Measurements from ENCODE around the gene ZSCAN30. TPM values are rescaled to one million over a fixed set of nuclear protein-coding genes. Genes with fewer than 3 reads are reported as not detected.

Gene ZSCAN30
- total RNA-seq, 1 donor from 2014 or later = 12.2 TPM

- Mint-ChIP-seq H3K27ac (no peak overlapping the region), H3K4me3 (no peak overlapping the region), H3K27me3 (no peaks in the 10 kb centered on the region), H3K4me1 (no peaks in the 10 kb centered on the region), H3K36me3 (ENCODE audit: low read depth) (peaks cover 89% of the 10 kb centered on the region), H3K9me3 (peaks cover 28% of the 10 kb centered on the region)
- intact Hi-C loops (cut with micrococcal nuclease) = no loop called here
- no peak for DNase-seq
Measured at GRCh38 chr18:35303610-35304009, 13.6 kb upstream of the ZSCAN30 start.

DNA sequence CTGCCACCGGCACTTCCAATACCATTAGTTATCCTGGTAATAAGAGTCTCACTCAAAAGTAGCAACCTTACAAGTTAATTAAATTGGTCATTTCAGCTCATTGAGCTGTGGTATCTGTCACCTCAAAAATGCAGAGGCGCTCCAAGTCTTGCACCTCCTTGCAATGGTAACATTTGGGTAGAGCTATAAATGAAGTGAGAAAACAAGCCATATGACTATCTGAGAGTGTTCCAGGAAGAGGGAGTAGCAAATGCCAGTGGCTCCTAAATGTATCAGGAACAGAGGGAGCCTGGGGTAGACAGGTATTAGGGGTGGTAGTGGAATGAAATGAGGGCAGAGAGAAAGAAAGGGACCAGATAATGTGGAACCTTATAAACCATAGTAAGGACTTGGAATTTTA, 6.0 kb upstream of the ZSCAN30 start:
- peaks cover 12% of the 10 kb centered on the region for H3K4me1 Mint-ChIP-seq
- no peak overlapping the region for H3K27ac Mint-ChIP-seq
- peaks cover 27% of the 10 kb centered on the region for H3K9me3 Mint-ChIP-seq
- intact Hi-C loops (cut with micrococcal nuclease) = loop anchor here (10.0 kb wide), 1 partner anchor 769 kb away; the partner anchor contains the start of gene RPRD1A
- no peak overlapping the region for H3K4me3 Mint-ChIP-seq
- no peaks in the 10 kb centered on the region for H3K27me3 Mint-ChIP-seq
- DNase-seq = peak; percentile 29
- H3K36me3 Mint-ChIP-seq (ENCODE audit: low read depth) = peaks cover 81% of the 10 kb centered on the region

GRCh38 chr18:35291166-35291565, 1.1 kb upstream of the ZSCAN30 start:
- Mint-ChIP-seq H3K27me3 (no peaks in the 10 kb centered on the region), H3K9me3 (peaks cover 26% of the 10 kb centered on the region), H3K36me3 (ENCODE audit: low read depth) (peaks cover 66% of the 10 kb centered on the region), H3K4me1 (peaks cover 37% of the 10 kb centered on the region), H3K27ac (peak overlapping the region; percentile 95), H3K4me3 (peak overlapping the region; percentile 100)
- intact Hi-C loops (cut with micrococcal nuclease) = loop anchor here (2.0 to 10.0 kb wide), 5 partner anchors 24 to 774 kb away; partner anchors contain the start of genes MAPRE2, RMP24 and RPRD1A
- DNase-seq = no peak

DNA sequence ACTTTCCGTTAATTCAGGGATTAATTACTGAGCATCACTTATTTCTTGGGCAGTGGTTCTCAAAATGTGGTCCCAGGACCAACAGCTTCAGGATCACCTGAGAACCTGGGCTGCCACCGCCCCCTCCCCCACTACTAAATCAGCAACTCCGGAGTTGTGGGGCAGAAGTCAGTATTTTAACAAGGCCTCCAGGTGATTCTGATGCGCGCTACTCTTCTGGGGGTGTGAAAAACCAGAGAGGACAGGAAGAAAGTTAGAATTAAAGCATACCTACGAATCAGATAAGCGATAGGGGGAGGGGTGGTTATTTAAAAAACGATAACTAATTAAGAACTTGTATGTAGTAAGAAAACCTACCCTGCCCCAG, 319 bp downstream of the ZSCAN30 start:
- Mint-ChIP-seq H3K4me1 (peaks cover 37% of the 10 kb centered on the region), H3K9me3 (peaks cover 20% of the 10 kb centered on the region), H3K36me3 (ENCODE audit: low read depth) (peaks cover 62% of the 10 kb centered on the region), H3K27ac (peak overlapping the region; percentile 95), H3K27me3 (no peaks in the 10 kb centered on the region), H3K4me3 (peak overlapping the region; percentile 100)
- DNase-seq = no peak
- intact Hi-C loops (cut with micrococcal nuclease) = loop anchor here (1.0 to 10.0 kb wide), 9 partner anchors 23 to 775 kb away; partner anchors contain the start of genes INO80C, MAPRE2, RMP24 and RPRD1A

DNA sequence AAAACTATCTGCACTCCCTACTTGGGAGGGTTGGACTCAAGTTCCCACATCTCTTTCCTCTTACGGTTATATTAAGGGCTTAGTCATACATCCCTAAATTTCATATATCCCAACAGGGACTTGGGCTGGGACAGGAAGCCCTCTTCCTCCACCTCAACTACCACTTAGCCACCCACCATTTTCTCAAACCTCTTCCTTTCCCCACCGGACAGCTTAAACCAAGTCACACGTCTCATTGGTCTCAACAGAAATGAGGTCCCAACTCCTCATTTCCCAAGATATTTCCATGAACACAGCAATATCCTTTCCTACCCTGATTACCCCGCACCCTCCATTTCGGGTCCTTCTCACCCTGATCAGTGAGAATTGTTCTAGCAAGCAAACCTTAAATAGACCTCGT, 736 bp downstream of the ZSCAN30 start:
- intact Hi-C loops (cut with micrococcal nuclease) = no loop called here
- Mint-ChIP-seq H3K4me1 (peaks cover 37% of the 10 kb centered on the region), H3K36me3 (ENCODE audit: low read depth) (peaks cover 59% of the 10 kb centered on the region), H3K27me3 (no peaks in the 10 kb centered on the region), H3K27ac (peak overlapping the region; percentile 95), H3K9me3 (peaks cover 17% of the 10 kb centered on the region), H3K4me3 (peak overlapping the region; percentile 100)
- DNase-seq = peak; percentile 61

- intact Hi-C loops (cut with micrococcal nuclease) = no loop called here
- peaks cover 64% of the 10 kb centered on the region for H3K36me3 Mint-ChIP-seq (ENCODE audit: low read depth)
- no peak overlapping the region for H3K27ac Mint-ChIP-seq
- no peak overlapping the region for H3K4me3 Mint-ChIP-seq
- no peaks in the 10 kb centered on the region for H3K27me3 Mint-ChIP-seq
- H3K9me3 Mint-ChIP-seq = peaks cover 36% of the 10 kb centered on the region
- peaks cover 21% of the 10 kb centered on the region for H3K4me1 Mint-ChIP-seq
- no peak for DNase-seq
Measured at GRCh38 chr18:35284841-35285240, 5.2 kb downstream of the ZSCAN30 start.

GRCh38 chr18:35283923-35284794, 5.9 kb downstream of the ZSCAN30 start:
- Mint-ChIP-seq H3K27me3 (no peaks in the 10 kb centered on the region), H3K4me3 (no peak overlapping the region), H3K27ac (no peak overlapping the region), H3K36me3 (ENCODE audit: low read depth) (peaks cover 63% of the 10 kb centered on the region), H3K4me1 (peaks cover 17% of the 10 kb centered on the region), H3K9me3 (peaks cover 34% of the 10 kb centered on the region)
- DNase-seq = no peak
- intact Hi-C loops (cut with micrococcal nuclease) = no loop called here

DNA sequence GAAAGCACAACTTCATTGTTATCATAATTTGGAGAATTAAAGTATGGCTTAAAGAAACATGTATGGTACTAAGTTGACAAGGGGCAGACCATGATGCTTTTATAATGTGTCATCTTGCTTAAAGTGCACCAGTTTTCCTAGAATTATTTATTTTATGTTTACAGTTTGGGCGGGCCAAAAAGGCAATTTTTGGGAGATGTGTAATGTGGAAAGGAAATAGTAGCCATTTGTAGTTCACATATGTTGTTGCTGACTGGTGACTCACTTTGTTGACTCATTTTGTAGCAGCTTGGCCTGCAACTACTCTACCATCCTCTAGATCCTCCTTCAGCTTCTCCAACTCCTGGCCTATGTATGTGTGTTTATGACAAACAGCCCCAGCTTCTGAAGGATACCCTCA, 7.7 kb downstream of the ZSCAN30 start:
- Mint-ChIP-seq H3K27me3 (no peaks in the 10 kb centered on the region), H3K27ac (peak overlapping the region; percentile 6), H3K4me1 (peaks cover 17% of the 10 kb centered on the region), H3K4me3 (no peak overlapping the region), H3K36me3 (ENCODE audit: low read depth) (peaks cover 63% of the 10 kb centered on the region), H3K9me3 (peaks cover 41% of the 10 kb centered on the region)
- no peak for DNase-seq
- intact Hi-C loops (cut with micrococcal nuclease) = no loop called here

DNA sequence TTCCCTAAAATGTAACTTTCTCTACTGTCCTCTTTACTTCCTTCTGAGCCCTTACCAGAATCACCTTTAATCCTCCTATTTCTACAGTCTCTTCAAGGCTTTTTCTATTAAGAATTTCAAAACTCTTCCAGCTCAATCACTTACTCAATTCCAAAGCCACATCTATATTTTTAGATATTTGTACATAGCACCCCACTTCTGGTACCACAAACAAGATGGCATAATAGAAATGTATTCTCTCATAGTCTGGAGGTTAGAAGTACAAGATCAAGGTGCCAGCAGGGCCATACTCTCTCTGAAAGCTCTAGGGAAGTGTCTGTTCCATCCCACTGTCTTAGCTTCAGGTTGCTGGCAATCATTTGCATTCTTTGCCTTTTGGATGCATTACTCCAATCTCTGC, 11.1 kb downstream of the ZSCAN30 start:
- no peak for DNase-seq
- Mint-ChIP-seq H3K27me3 (no peaks in the 10 kb centered on the region), H3K9me3 (peaks cover 39% of the 10 kb centered on the region), H3K36me3 (ENCODE audit: low read depth) (peaks cover 40% of the 10 kb centered on the region), H3K4me1 (peaks cover 12% of the 10 kb centered on the region), H3K4me3 (no peak overlapping the region), H3K27ac (no peak overlapping the region)
- intact Hi-C loops (cut with micrococcal nuclease) = no loop called here

DNA sequence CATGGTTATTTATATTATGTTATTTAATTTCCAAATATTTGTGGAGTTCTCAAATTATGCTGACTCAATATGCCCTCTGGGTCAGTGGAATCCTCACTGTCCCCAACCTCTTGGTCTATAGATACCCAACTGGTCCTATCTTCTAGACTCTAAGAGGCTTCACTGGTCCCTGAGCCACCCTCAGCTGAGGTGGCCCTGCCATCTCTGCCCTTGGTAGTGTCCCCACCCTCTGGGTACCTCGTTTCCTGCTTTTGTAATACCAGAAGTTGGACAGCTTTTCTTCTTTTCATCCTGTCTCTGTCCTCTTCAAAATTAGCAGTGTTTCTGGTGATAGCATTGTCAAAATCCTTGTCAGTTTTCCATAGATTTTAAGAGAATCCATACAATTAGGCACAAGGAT, 11.9 kb downstream of the ZSCAN30 start:
- peaks cover 39% of the 10 kb centered on the region for H3K36me3 Mint-ChIP-seq (ENCODE audit: low read depth)
- intact Hi-C loops (cut with micrococcal nuclease) = no loop called here
- no peak for DNase-seq
- no peaks in the 10 kb centered on the region for H3K27me3 Mint-ChIP-seq
- H3K27ac Mint-ChIP-seq = no peak overlapping the region
- no peak overlapping the region for H3K4me3 Mint-ChIP-seq
- peaks cover 12% of the 10 kb centered on the region for H3K4me1 Mint-ChIP-seq
- H3K9me3 Mint-ChIP-seq = peaks cover 41% of the 10 kb centered on the region

GRCh38 chr18:35277633-35278032, 12.4 kb downstream of the ZSCAN30 start:
- H3K27me3 Mint-ChIP-seq = no peaks in the 10 kb centered on the region
- intact Hi-C loops (cut with micrococcal nuclease) = no loop called here
- peaks cover 36% of the 10 kb centered on the region for H3K36me3 Mint-ChIP-seq (ENCODE audit: low read depth)
- H3K9me3 Mint-ChIP-seq = peaks cover 40% of the 10 kb centered on the region
- H3K4me3 Mint-ChIP-seq = no peak overlapping the region
- no peak for DNase-seq
- H3K27ac Mint-ChIP-seq = no peak overlapping the region
- H3K4me1 Mint-ChIP-seq = peaks cover 10% of the 10 kb centered on the region

DNA sequence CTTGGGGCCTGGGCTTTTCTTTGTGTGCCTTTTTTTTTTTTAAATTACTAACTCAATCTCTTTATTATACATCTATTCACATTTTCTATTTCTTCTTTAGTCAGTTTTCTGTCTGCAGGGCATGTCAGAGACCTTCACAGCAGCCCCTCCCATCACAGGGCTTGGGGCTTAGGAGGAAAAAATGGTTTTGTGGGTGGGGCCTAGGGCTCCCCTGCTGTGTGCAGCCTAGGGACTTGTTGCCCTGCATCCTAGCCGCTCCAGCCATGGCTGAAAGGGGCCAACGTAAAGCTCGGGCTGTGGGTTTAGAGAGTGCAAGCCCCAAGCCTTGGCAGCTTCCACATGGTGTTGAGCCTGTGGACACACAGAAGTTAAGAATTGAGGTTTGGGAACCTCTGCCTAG, 13.8 kb downstream of the ZSCAN30 start:
- peaks cover 26% of the 10 kb centered on the region for H3K36me3 Mint-ChIP-seq (ENCODE audit: low read depth)
- H3K4me1 Mint-ChIP-seq = peaks cover 8% of the 10 kb centered on the region
- DNase-seq = no peak
- no peak overlapping the region for H3K27ac Mint-ChIP-seq
- peaks cover 29% of the 10 kb centered on the region for H3K9me3 Mint-ChIP-seq
- no peak overlapping the region for H3K4me3 Mint-ChIP-seq
- no peaks in the 10 kb centered on the region for H3K27me3 Mint-ChIP-seq
- intact Hi-C loops (cut with micrococcal nuclease) = no loop called here

GRCh38 chr18:35271656-35272055, 18.4 kb downstream of the ZSCAN30 start:
- H3K27me3 Mint-ChIP-seq = no peaks in the 10 kb centered on the region
- H3K4me3 Mint-ChIP-seq = no peak overlapping the region
- DNase-seq = no peak
- no peak overlapping the region for H3K27ac Mint-ChIP-seq
- H3K36me3 Mint-ChIP-seq (ENCODE audit: low read depth) = peaks cover 27% of the 10 kb centered on the region
- peaks cover 9% of the 10 kb centered on the region for H3K4me1 Mint-ChIP-seq
- intact Hi-C loops (cut with micrococcal nuclease) = no loop called here
- peaks cover 30% of the 10 kb centered on the region for H3K9me3 Mint-ChIP-seq

GRCh38 chr18:35268821-35269220, 21.2 kb downstream of the ZSCAN30 start:
- H3K4me1 Mint-ChIP-seq = peaks cover 13% of the 10 kb centered on the region
- intact Hi-C loops (cut with micrococcal nuclease) = no loop called here
- H3K4me3 Mint-ChIP-seq = peak overlapping the region; percentile 83

More at GRCh38 chr18:35268821-35269220, 21.2 kb downstream of the ZSCAN30 start:
- H3K36me3 Mint-ChIP-seq (ENCODE audit: low read depth) = peaks cover 34% of the 10 kb centered on the region
- no peaks in the 10 kb centered on the region for H3K27me3 Mint-ChIP-seq
- no peak overlapping the region for H3K27ac Mint-ChIP-seq
- DNase-seq = no peak
- H3K9me3 Mint-ChIP-seq = peaks cover 25% of the 10 kb centered on the region
